Progenitor cell of endocrine pancreas (in vitro differentiated cells): ENCODE measurements around the gene SATB2. TPM values are rescaled to one million over a fixed set of nuclear protein-coding genes. Genes with fewer than 3 reads are reported as not detected.

Experiments used
- DNase-seq: peaks from one replicate; pipeline ENCODE4 v3.0.0; 2021; ENCODE audit warnings: low spot score; ENCODE audit not compliant: unreplicated experiment
- H3K27ac Mint-ChIP-seq: 2 replicates; pipeline ENCODE4 v1.8.0; 2021; ENCODE audit warnings: mild to moderate bottlenecking, moderate library complexity, mixed read lengths
- H3K27me3 Mint-ChIP-seq: 2 replicates; pipeline ENCODE4 v1.8.0; 2021; ENCODE audit warnings: mixed read lengths
- H3K36me3 Mint-ChIP-seq: 2 replicates; pipeline ENCODE4 v1.8.0; 2022; ENCODE audit warnings: mixed read lengths; ENCODE audit not compliant: insufficient read depth
- H3K4me1 Mint-ChIP-seq: 2 replicates; pipeline ENCODE4 v1.8.0; 2021; ENCODE audit warnings: low read depth, mixed read lengths
- H3K4me3 Mint-ChIP-seq: 2 replicates; pipeline ENCODE4 v1.8.0; 2021; ENCODE audit warnings: low read depth, mild to moderate bottlenecking, moderate library complexity, mixed read lengths
- H3K9me3 Mint-ChIP-seq: 2 replicates; pipeline ENCODE4 v1.8.0; 2021; ENCODE audit warnings: low read depth, mixed read lengths
- total RNA-seq: library from RNA; stranded (reverse); gene quantifications from 2 replicates; pipeline ENCODE4 v1.2.1, GENCODE V29; 2021
- TF ChIP-seq, protein P1 (sequence below): fragments of 200-600 bp; sonication (generic); IDR thresholded peaks from one replicate; pipeline ENCODE4 v1.5.0; 2021; ENCODE audit warnings: antibody characterized with exemption, mild to moderate bottlenecking; ENCODE audit not compliant: unreplicated experiment

The SATB2 gene
- total RNA-seq, 1 donor from 2014 or later = 4.4 TPM

DNA sequence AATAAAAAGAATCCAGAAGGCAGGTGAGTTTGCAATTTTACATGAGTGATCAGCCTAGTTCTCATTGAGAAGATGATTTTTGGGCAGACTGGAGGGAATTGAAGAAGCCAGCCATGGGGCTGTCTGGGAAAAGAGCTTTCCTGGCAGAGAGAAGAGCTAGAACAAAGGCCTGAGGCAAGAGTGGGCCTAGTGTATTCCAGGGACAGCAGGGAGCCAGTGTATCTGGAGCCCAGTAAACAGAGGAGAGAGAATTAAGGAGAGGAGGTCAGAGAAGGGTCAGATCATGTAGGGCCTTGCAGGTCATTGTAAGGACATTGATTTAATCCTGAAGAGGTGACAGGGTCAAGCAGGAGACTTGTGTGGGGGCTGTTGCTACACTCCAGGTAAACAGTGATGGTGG, 195.8 kb downstream of the SATB2 start:
- peaks cover 25% of the 10 kb centered on the region for H3K9me3 Mint-ChIP-seq
- peaks cover 2% of the 10 kb centered on the region for H3K27me3 Mint-ChIP-seq
- DNase-seq = no peak
- no peaks in the 10 kb centered on the region for H3K4me1 Mint-ChIP-seq
- peaks cover 5% of the 10 kb centered on the region for H3K36me3 Mint-ChIP-seq
- H3K4me3 Mint-ChIP-seq = no peak overlapping the region
- TF ChIP-seq, protein P1, sequence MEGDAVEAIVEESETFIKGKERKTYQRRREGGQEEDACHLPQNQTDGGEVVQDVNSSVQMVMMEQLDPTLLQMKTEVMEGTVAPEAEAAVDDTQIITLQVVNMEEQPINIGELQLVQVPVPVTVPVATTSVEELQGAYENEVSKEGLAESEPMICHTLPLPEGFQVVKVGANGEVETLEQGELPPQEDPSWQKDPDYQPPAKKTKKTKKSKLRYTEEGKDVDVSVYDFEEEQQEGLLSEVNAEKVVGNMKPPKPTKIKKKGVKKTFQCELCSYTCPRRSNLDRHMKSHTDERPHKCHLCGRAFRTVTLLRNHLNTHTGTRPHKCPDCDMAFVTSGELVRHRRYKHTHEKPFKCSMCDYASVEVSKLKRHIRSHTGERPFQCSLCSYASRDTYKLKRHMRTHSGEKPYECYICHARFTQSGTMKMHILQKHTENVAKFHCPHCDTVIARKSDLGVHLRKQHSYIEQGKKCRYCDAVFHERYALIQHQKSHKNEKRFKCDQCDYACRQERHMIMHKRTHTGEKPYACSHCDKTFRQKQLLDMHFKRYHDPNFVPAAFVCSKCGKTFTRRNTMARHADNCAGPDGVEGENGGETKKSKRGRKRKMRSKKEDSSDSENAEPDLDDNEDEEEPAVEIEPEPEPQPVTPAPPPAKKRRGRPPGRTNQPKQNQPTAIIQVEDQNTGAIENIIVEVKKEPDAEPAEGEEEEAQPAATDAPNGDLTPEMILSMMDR = no peak
- no peak overlapping the region for H3K27ac Mint-ChIP-seq

DNA sequence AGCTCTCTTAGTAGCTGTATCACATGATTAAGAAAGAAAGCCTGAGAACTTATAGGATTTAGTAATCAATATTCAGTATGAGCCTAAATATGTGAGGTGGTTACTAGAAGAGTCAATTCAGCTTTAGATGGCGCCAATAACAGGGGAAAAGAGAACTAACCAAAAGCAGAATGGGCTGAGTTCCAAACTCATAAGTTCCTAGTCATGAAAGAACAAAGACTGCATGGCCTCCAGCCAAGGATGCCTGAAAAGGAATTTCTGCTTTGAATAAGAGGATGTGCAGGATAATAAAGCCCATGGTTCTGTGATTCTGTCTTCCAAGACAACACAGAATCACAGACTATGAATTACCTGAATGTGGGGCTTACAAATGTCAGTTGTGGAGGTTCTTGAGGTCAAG, 196.5 kb downstream of the SATB2 start:
- no peak overlapping the region for H3K27ac Mint-ChIP-seq
- TF ChIP-seq, protein P1 = no peak
- no peak for DNase-seq
- no peak overlapping the region for H3K4me3 Mint-ChIP-seq
- peaks cover 25% of the 10 kb centered on the region for H3K9me3 Mint-ChIP-seq
- H3K36me3 Mint-ChIP-seq = peaks cover 5% of the 10 kb centered on the region
- H3K4me1 Mint-ChIP-seq = no peaks in the 10 kb centered on the region
- H3K27me3 Mint-ChIP-seq = peaks cover 2% of the 10 kb centered on the region

DNA sequence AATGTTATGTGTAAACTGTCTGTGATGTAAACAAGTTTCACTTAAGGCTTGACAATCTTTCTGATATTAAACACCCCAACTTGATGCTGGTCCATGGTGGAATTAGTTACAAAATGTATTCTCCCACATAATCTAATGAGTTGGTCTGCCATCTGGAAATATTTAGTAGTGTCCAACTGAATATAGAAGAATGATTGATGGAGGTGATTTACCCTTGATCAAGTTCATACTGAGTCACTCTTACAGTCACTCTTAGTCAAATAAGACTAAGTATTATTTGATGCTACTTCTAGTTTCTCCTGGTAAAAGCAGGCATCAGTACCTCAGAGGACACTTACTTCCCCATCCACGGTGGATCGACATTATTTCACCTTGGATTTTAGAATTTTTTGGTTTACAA, 198.1 kb downstream of the SATB2 start:
- H3K9me3 Mint-ChIP-seq = peaks cover 21% of the 10 kb centered on the region
- no peaks in the 10 kb centered on the region for H3K4me1 Mint-ChIP-seq
- H3K27me3 Mint-ChIP-seq = peaks cover 11% of the 10 kb centered on the region
- H3K4me3 Mint-ChIP-seq = no peak overlapping the region
- no peak for DNase-seq
- TF ChIP-seq, protein P1 = no peak
- no peak overlapping the region for H3K27ac Mint-ChIP-seq
- H3K36me3 Mint-ChIP-seq = peaks cover 5% of the 10 kb centered on the region

DNA sequence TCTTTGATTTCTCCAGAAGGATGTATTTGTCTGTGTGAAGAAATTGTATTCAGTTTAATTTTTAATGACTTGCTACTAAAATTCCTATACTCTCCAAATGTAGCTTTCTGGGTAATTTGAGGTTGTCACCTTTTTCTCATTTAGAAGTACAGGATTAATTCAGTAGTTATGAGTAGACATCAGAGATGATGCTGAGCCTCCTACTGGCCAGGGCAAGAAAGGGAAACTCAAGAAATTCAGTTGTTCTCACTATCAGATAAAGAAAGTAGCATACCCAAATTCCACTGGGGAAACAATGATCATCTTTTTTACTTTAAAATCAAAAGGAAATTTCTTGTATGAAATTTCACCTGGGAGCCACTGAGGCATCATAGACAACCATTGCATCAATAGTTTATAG, 199.4 kb downstream of the SATB2 start:
- H3K36me3 Mint-ChIP-seq = peaks cover 4% of the 10 kb centered on the region
- H3K27ac Mint-ChIP-seq = no peak overlapping the region
- DNase-seq = no peak

DNA sequence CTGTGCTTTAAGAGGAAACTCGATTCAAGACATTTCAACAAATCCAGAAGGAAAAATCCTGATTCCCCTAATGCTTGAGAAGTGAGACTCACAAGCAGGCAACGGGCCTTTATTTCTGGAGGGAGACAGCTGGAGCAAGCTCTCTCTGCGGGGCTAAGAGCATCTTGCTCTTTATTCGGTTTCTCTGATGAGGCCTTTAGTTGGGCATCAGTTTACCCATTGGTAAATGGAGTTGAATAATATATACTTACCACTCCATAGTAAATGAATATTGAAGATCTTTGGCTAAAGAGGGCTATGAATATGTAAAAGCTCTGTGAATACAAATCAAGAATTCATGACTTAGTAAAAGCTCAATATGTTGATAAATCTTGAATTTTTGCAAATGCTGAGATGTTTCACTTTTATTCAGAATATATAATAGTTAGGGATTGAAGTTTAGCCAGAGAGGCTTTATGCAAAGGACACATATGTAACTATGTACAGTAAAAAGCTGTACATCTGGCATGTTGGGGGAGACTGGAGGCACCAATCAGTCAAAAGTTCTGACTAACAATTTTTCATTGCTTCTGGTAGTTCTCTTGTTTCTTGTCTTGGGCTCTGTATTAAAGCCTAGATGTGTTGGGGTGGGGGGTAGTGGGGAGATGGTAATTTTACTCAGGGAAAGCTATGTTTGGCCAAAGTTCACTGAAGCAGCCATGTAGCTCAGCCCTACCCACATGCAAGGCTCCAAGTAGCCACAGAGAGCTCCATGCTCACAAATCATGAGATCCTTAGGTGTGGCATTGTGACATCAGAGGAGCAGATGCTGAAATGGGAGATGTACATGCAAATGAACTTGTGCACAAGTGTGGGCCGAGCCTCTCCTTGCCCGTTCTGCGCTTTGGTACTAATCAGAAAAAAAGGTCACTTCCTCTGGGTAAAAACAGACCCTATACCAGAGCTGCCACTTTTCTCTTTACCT, 200.2 kb downstream of the SATB2 start:
- Mint-ChIP-seq H3K4me1 (no peaks in the 10 kb centered on the region), H3K27me3 (peaks cover 20% of the 10 kb centered on the region), H3K4me3 (no peak overlapping the region), H3K27ac (no peak overlapping the region), H3K36me3 (peaks cover 4% of the 10 kb centered on the region), H3K9me3 (peaks cover 9% of the 10 kb centered on the region)
- TF ChIP-seq, protein P1 = no peak
- DNase-seq = no peak

More for the DNA sequence above, 199.4 kb downstream of the SATB2 start:
- TF ChIP-seq, protein P1 = no peak
- Mint-ChIP-seq H3K4me1 (no peaks in the 10 kb centered on the region), H3K4me3 (no peak overlapping the region), H3K9me3 (peaks cover 13% of the 10 kb centered on the region), H3K27me3 (peaks cover 15% of the 10 kb centered on the region)
